Suprapubic skin (tissue), 3 donors: ENCODE measurements around the gene EVX1.

Source experiments
- EP300 ChIP-seq: sonication (generic); formaldehyde crosslinking; IDR thresholded peaks from one replicate; pipeline ENCODE4 v1.6.1; 2017; ENCODE audit warnings: antibody characterized with exemption
- TF ChIP-seq, protein P1 (sequence below), 2 donors: fragments of 200-600 bp in 1 of 2; fragments of 450-650 bp in 1 of 2; sonication (generic) in 1 of 2; IDR thresholded peaks; one replicate each; pipeline ENCODE4 v1.5.1; 2016 to 2019; ENCODE audit warnings: antibody characterized with exemption in 2 of 2, mild to moderate bottlenecking in 1 of 2, moderate library complexity in 1 of 2

GRCh38 chr7:27248911-27249723 is 6.5 kb downstream of the EVX1 start:
- TF ChIP-seq, protein P1, sequence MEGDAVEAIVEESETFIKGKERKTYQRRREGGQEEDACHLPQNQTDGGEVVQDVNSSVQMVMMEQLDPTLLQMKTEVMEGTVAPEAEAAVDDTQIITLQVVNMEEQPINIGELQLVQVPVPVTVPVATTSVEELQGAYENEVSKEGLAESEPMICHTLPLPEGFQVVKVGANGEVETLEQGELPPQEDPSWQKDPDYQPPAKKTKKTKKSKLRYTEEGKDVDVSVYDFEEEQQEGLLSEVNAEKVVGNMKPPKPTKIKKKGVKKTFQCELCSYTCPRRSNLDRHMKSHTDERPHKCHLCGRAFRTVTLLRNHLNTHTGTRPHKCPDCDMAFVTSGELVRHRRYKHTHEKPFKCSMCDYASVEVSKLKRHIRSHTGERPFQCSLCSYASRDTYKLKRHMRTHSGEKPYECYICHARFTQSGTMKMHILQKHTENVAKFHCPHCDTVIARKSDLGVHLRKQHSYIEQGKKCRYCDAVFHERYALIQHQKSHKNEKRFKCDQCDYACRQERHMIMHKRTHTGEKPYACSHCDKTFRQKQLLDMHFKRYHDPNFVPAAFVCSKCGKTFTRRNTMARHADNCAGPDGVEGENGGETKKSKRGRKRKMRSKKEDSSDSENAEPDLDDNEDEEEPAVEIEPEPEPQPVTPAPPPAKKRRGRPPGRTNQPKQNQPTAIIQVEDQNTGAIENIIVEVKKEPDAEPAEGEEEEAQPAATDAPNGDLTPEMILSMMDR (IDR thresholded peaks at IDR 0.05), result no peak
- TF ChIP-seq EP300, result no peak
